BE2C (cell line): ENCODE measurements around the gene PI4K2B.

Experiments
- DNase-seq: peaks from one replicate; pipeline ENCODE4 v3.0.0-alpha.2; 2020
- H3K27me3 ChIP-seq: fragments of 250-450 bp; sonication (Bioruptor Pico); 2 replicates; pipeline ENCODE4 v1.5.1; 2020; ENCODE audit warnings: mild to moderate bottlenecking
- H3K36me3 ChIP-seq: fragments of 250-450 bp; sonication (Bioruptor Pico); 2 replicates; pipeline ENCODE4 v1.5.1; 2020; ENCODE audit warnings: mild to moderate bottlenecking
- H3K4me1 ChIP-seq: fragments of 250-450 bp; sonication (Bioruptor Pico); 2 replicates; pipeline ENCODE4 v1.5.1; 2020
- H3K4me3 ChIP-seq: 2 replicates; pipeline ENCODE4 v1.5.1; 2011; ENCODE audit warnings: low read depth, low read length
- H3K9me3 ChIP-seq: fragments of 250-450 bp; sonication (Bioruptor Pico); 2 replicates; pipeline ENCODE4 v1.5.1; 2020
- CTCF ChIP-seq: IDR thresholded peaks from 2 replicates; pipeline ENCODE4 v1.5.1; 2012; ENCODE audit warnings: mild to moderate bottlenecking, low read depth, low read length

Gene PI4K2B

GRCh38 chr4:25299476-25300203 is 65.8 kb downstream of the PI4K2B start:
- DNase-seq: no peak
- Histone ChIP-seq H3K36me3 (no peaks in the 10 kb centered on the region), H3K27me3 (peaks cover 35% of the 10 kb centered on the region), H3K4me1 (no peaks in the 10 kb centered on the region), H3K4me3 (no peak overlapping the region), H3K9me3 (no peaks in the 10 kb centered on the region)
- no peak for TF ChIP-seq CTCF

GRCh38 chr4:25301471-25301870 is 67.6 kb downstream of the PI4K2B start:
- no peak overlapping the region for H3K4me3 ChIP-seq
- DNase-seq: no peak
- no peaks in the 10 kb centered on the region for H3K36me3 ChIP-seq
- peaks cover 35% of the 10 kb centered on the region for H3K27me3 ChIP-seq
- no peaks in the 10 kb centered on the region for H3K4me1 ChIP-seq
- H3K9me3 ChIP-seq: no peaks in the 10 kb centered on the region
- no peak for TF ChIP-seq CTCF

GRCh38 chr4:25302626-25303025 is 68.8 kb downstream of the PI4K2B start:
- H3K9me3 ChIP-seq: no peaks in the 10 kb centered on the region
- no peak overlapping the region for H3K4me3 ChIP-seq
- no peak for DNase-seq
- H3K4me1 ChIP-seq: no peaks in the 10 kb centered on the region
- no peaks in the 10 kb centered on the region for H3K36me3 ChIP-seq
- peaks cover 30% of the 10 kb centered on the region for H3K27me3 ChIP-seq
- no peak for TF ChIP-seq CTCF

GRCh38 chr4:25303578-25303977 is 69.7 kb downstream of the PI4K2B start:
- TF ChIP-seq CTCF: no peak
- Histone ChIP-seq H3K9me3 (no peaks in the 10 kb centered on the region), H3K27me3 (peaks cover 21% of the 10 kb centered on the region), H3K4me3 (no peak overlapping the region), H3K4me1 (no peaks in the 10 kb centered on the region), H3K36me3 (no peaks in the 10 kb centered on the region)
- DNase-seq: no peak

- TF ChIP-seq CTCF: no peak
- H3K9me3 ChIP-seq: no peaks in the 10 kb centered on the region
Measured at GRCh38 chr4:25306518-25307057, 72.8 kb downstream of the PI4K2B start.

GRCh38 chr4:25307596-25307995 is 73.8 kb downstream of the PI4K2B start:
- no peak for TF ChIP-seq CTCF
- H3K4me3 ChIP-seq: no peak overlapping the region
- H3K27me3 ChIP-seq: no peaks in the 10 kb centered on the region
- H3K4me1 ChIP-seq: no peaks in the 10 kb centered on the region
- H3K36me3 ChIP-seq: no peaks in the 10 kb centered on the region
- no peak for DNase-seq
- H3K9me3 ChIP-seq: no peaks in the 10 kb centered on the region

More at GRCh38 chr4:25306518-25307057, 72.8 kb downstream of the PI4K2B start:
- Histone ChIP-seq H3K27me3 (no peaks in the 10 kb centered on the region), H3K4me3 (no peak overlapping the region), H3K36me3 (no peaks in the 10 kb centered on the region), H3K4me1 (no peaks in the 10 kb centered on the region)
- no peak for DNase-seq
